GM21717 (cell line): ENCODE results near the gene PIR.

Experiments
- ATAC-seq: cut with Tn5 transposase; IDR thresholded peaks from one replicate; pipeline ENCODE4 v1.9.1; 2021; ENCODE audit warnings: mild to moderate bottlenecking, moderate library complexity; ENCODE audit not compliant: unreplicated experiment

The PIR gene

GRCh38 chrX:15350329-15350996 is 142.7 kb downstream of the PIR start:
- no peak for ATAC-seq

GRCh38 chrX:15349046-15349445 is 144.1 kb downstream of the PIR start:
- ATAC-seq = no peak

GRCh38 chrX:15345976-15346375 is 147.2 kb downstream of the PIR start:
- no peak for ATAC-seq

- ATAC-seq = no peak
These were observed 149.0 kb downstream of the PIR start for GRCh38 chrX:15344106-15344505.

GRCh38 chrX:15343075-15343476 is 150.1 kb downstream of the PIR start:
- ATAC-seq = no peak

GRCh38 chrX:15340867-15341266 is 152.3 kb downstream of the PIR start:
- no peak for ATAC-seq

- no peak for ATAC-seq
These were observed 157.1 kb downstream of the PIR start for GRCh38 chrX:15336023-15336413.

GRCh38 chrX:15335135-15336022 is 157.8 kb downstream of the PIR start, which contains the start of gene PIGA:
Gene PIGA, minus strand, starts transcription at chrX:15335523. Its CDS starts 3,593 bp downstream, at chrX:15331930.
- peak; percentile 98 for ATAC-seq
